HG03108 (cell line): ENCODE measurements around the gene HECTD4.
"Not testable (repeated sequence)": the region's sequence is repeated elsewhere in the genome, so short reads cannot be mapped to it uniquely, and the experiment has no call there.

ENCODE experiments used
- ATAC-seq: cut with Tn5 transposase; IDR thresholded peaks from one replicate; pipeline ENCODE4 v1.9.1; 2021; ENCODE audit warnings: moderate library complexity; ENCODE audit not compliant: unreplicated experiment

Gene HECTD4

GRCh38 chr12:112359290-112359689 is 22.9 kb downstream of the HECTD4 start:
- ATAC-seq, result no peak

GRCh38 chr12:112357214-112357613 is 25.0 kb downstream of the HECTD4 start:
- ATAC-seq, result no peak

GRCh38 chr12:112354399-112354798 is 27.8 kb downstream of the HECTD4 start:
- no peak for ATAC-seq

GRCh38 chr12:112353393-112353792 is 28.8 kb downstream of the HECTD4 start:
- no peak for ATAC-seq

GRCh38 chr12:112352921-112353320 is 29.3 kb downstream of the HECTD4 start:
- no peak for ATAC-seq

- ATAC-seq, result no peak
Measured at GRCh38 chr12:112350593-112351592, 31.3 kb downstream of the HECTD4 start.

- no peak for ATAC-seq
Measured at GRCh38 chr12:112349431-112349830, 32.8 kb downstream of the HECTD4 start.

GRCh38 chr12:112348926-112349325 is 33.3 kb downstream of the HECTD4 start:
- not testable (repeated sequence) for ATAC-seq

GRCh38 chr12:112347581-112347982 is 34.6 kb downstream of the HECTD4 start:
- ATAC-seq, result no peak

- no peak for ATAC-seq
Measured at GRCh38 chr12:112346194-112346593, 36.0 kb downstream of the HECTD4 start.

GRCh38 chr12:112344220-112344619 is 38.0 kb downstream of the HECTD4 start:
- ATAC-seq, result no peak

GRCh38 chr12:112342587-112342986 is 39.6 kb downstream of the HECTD4 start:
- ATAC-seq, result no peak

- no peak for ATAC-seq
Measured at GRCh38 chr12:112341046-112341825, 41.0 kb downstream of the HECTD4 start.

GRCh38 chr12:112340230-112340629 is 42.0 kb downstream of the HECTD4 start:
- ATAC-seq, result no peak

GRCh38 chr12:112334999-112335398 is 47.2 kb downstream of the HECTD4 start:
- not testable (repeated sequence) for ATAC-seq

- no peak for ATAC-seq
Measured at GRCh38 chr12:112333019-112333418, 49.2 kb downstream of the HECTD4 start.

- ATAC-seq, result no peak
Measured at GRCh38 chr12:112331886-112332285, 50.3 kb downstream of the HECTD4 start.

GRCh38 chr12:112330706-112331105 is 51.5 kb downstream of the HECTD4 start:
- ATAC-seq, result no peak

- no peak for ATAC-seq
Measured at GRCh38 chr12:112328456-112329124, 53.6 kb downstream of the HECTD4 start.

- ATAC-seq, result no peak
Measured at GRCh38 chr12:112327209-112327938, 54.9 kb downstream of the HECTD4 start.
